GM23248 (cell line): ENCODE measurements around the gene RAI2. TPM values are rescaled to one million over a fixed set of nuclear protein-coding genes. Genes with fewer than 3 reads are reported as not detected.

Experiments used
- DNase-seq: peaks from one replicate; pipeline ENCODE4 v3.0.0-alpha.2; 2015
- H2AFZ ChIP-seq: fragments of 200-600 bp; sonication (generic); 2 replicates; pipeline ENCODE4 v1.6.1; 2016; ENCODE audit warnings: antibody characterized with exemption
- H3F3A ChIP-seq: fragments of 200-600 bp; sonication (generic); 2 replicates; pipeline ENCODE4 v1.6.1; 2016; ENCODE audit warnings: mild to moderate bottlenecking, antibody characterized with exemption, mixed run types; ENCODE audit not compliant: insufficient read depth
- H3K27ac ChIP-seq: fragments of 200-600 bp; sonication (generic); 2 replicates; pipeline ENCODE4 v1.5.1; 2016; ENCODE audit warnings: mild to moderate bottlenecking
- H3K27me3 ChIP-seq: fragments of 200-600 bp; sonication (generic); replicated peaks from 2 replicates; pipeline ENCODE4 v1.6.1; 2016; ENCODE audit warnings: mild to moderate bottlenecking; ENCODE audit not compliant: insufficient read depth
- H3K36me3 ChIP-seq: fragments of 200-600 bp; sonication (generic); 2 replicates; pipeline ENCODE4 v1.6.1; 2016; ENCODE audit warnings: low read depth, mild to moderate bottlenecking
- H3K4me1 ChIP-seq: fragments of 200-600 bp; sonication (generic); 2 replicates; pipeline ENCODE4 v1.6.1; 2016; ENCODE audit warnings: mild to moderate bottlenecking; ENCODE audit not compliant: insufficient read depth
- H3K4me2 ChIP-seq: fragments of 200-600 bp; sonication (generic); one replicate; pipeline ENCODE4 v1.6.1; 2016; ENCODE audit warnings: mild to moderate bottlenecking; ENCODE audit not compliant: unreplicated experiment
- H3K4me3 ChIP-seq: fragments of 200-600 bp; sonication (generic); 2 replicates; pipeline ENCODE4 v1.5.1; 2016; ENCODE audit warnings: mild to moderate bottlenecking
- H3K79me2 ChIP-seq: fragments of 200-600 bp; sonication (generic); 2 replicates; pipeline ENCODE4 v1.6.1; 2016; ENCODE audit warnings: mild to moderate bottlenecking; ENCODE audit not compliant: insufficient read depth
- H3K9ac ChIP-seq: fragments of 200-600 bp; sonication (generic); 2 replicates; pipeline ENCODE4 v1.6.1; 2016; ENCODE audit warnings: mild to moderate bottlenecking
- H3K9me2 ChIP-seq: fragments of 200-600 bp; sonication (generic); 2 replicates; pipeline ENCODE4 v1.6.1; 2016; ENCODE audit warnings: mixed run types, mild to moderate bottlenecking, moderate library complexity; ENCODE audit not compliant: insufficient read depth
- H3K9me3 ChIP-seq: fragments of 200-600 bp; sonication (generic); one replicate; pipeline ENCODE4 v1.6.1; 2017; ENCODE audit warnings: low read depth
- H4K20me1 ChIP-seq: fragments of 200-600 bp; sonication (generic); 2 replicates; pipeline ENCODE4 v1.6.0; 2016; ENCODE audit not compliant: insufficient read depth
- EZH2 ChIP-seq: fragments of 200-600 bp; sonication (generic); IDR thresholded peaks from 2 replicates; pipeline ENCODE4 v1.6.1; 2018; ENCODE audit warnings: antibody characterized with exemption, mild to moderate bottlenecking; ENCODE audit not compliant: insufficient read depth, poor library complexity, severe bottlenecking
- EZH2phosphoT487 ChIP-seq: fragments of 200-600 bp; sonication (generic); IDR thresholded peaks from 2 replicates; pipeline ENCODE4 v1.6.1; 2018; ENCODE audit warnings: antibody characterized with exemption, moderate library complexity, mild to moderate bottlenecking, low read depth; ENCODE audit not compliant: insufficient read depth
- WGBS, 2 experiments: methylation state at CpG; one replicate each; pipeline ENCODE4 v1.1.6; 2015 to 2017; ENCODE audit warnings: low lambda C conversion rate in 2 of 2, low coverage in 1 of 2; ENCODE audit errors: missing lambda C conversion rate in 2 of 2; 5-methylcytosine and 5-hydroxymethylcytosine counted together
- in situ Hi-C: fragments of 300-500 bp; cut with MboI; formaldehyde crosslinking; loops from 2 replicates; pipeline ENCODE4 v1.15.0; 2020
- polyA plus RNA-seq: library from polyadenylated mRNA; unstranded; fragments of >200 nt; fragmentation: Nextera tagmentation; extraction: Ambion mirVana; gene quantifications from 2 replicates; pipeline ENCODE4 v1.2.1, GENCODE V29; 2016
- total RNA-seq: library from RNA; depleted of rRNA; stranded (reverse); fragments of >200 nt; shearing (Covaris generic); gene quantifications from 2 replicates; pipeline ENCODE4 v1.2.3, GENCODE V29; 2014

Gene RAI2
- total and polyA plus RNA-seq, 2 experiments from 2014 or later: not detected

- whole genome bisulfite sequencing, 2 experiments: 53 to 86% methylated on average over 1 of the region's 1 CpG
Measured at GRCh38 chrX:17829566-17829965, 31.5 kb downstream of the RAI2 start.

DNA sequence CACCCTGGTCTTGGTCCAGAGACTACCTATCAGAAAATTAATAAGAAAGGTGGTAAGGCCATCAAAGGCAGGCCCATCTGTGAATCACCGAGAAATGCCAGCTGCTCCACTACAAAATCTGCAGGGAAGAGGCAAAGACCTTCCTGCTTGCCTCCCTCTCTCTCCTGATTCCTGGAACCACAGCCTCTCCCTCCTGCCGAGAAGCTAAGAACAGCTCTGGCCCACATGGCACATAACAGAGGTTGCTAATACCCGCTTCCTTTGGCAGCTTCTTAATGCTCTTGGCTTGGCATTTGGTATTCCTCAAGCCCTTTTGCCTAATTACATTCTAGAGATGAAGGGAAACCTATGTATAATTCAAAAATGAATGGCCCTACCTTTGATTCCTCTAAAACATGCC lies 32.9 kb downstream of the RAI2 start:
- H3K9me2 ChIP-seq: no peaks in the 10 kb centered on the region
- H3K9ac ChIP-seq: no peak overlapping the region
- no peak for TF ChIP-seq EZH2
- TF ChIP-seq EZH2phosphoT487: no peak
- no peak overlapping the region for H2AFZ ChIP-seq
- H3K9me3 ChIP-seq: no peaks in the 10 kb centered on the region
- WGBS, 2 experiments: 7 to 20% methylated on average over 3 of the region's 3 CpGs
- H3K4me1 ChIP-seq: no peaks in the 10 kb centered on the region
- no peak for DNase-seq
- no peak overlapping the region for H3K4me3 ChIP-seq
- in situ Hi-C loops: no loop called here
- H3K36me3 ChIP-seq: no peaks in the 10 kb centered on the region
- no peak overlapping the region for H3K4me2 ChIP-seq
- no peaks in the 10 kb centered on the region for H3K27me3 ChIP-seq
- no peaks in the 10 kb centered on the region for H4K20me1 ChIP-seq
- H3F3A ChIP-seq: no peaks in the 10 kb centered on the region
- no peak overlapping the region for H3K27ac ChIP-seq
- no peaks in the 10 kb centered on the region for H3K79me2 ChIP-seq

More at GRCh38 chrX:17829566-17829965, 31.5 kb downstream of the RAI2 start:
- no peaks in the 10 kb centered on the region for H3K4me1 ChIP-seq
- no peaks in the 10 kb centered on the region for H4K20me1 ChIP-seq
- no peak for DNase-seq
- no peaks in the 10 kb centered on the region for H3F3A ChIP-seq
- H3K9me3 ChIP-seq: no peaks in the 10 kb centered on the region
- H3K9ac ChIP-seq: no peak overlapping the region
- H3K36me3 ChIP-seq: no peaks in the 10 kb centered on the region
- H3K4me2 ChIP-seq: no peak overlapping the region
- H3K9me2 ChIP-seq: no peaks in the 10 kb centered on the region
- H2AFZ ChIP-seq: no peak overlapping the region
- no peaks in the 10 kb centered on the region for H3K27me3 ChIP-seq
- no peaks in the 10 kb centered on the region for H3K79me2 ChIP-seq
- no peak for TF ChIP-seq EZH2
- no peak for TF ChIP-seq EZH2phosphoT487
- no peak overlapping the region for H3K27ac ChIP-seq
- in situ Hi-C loops: no loop called here
- H3K4me3 ChIP-seq: no peak overlapping the region

DNA sequence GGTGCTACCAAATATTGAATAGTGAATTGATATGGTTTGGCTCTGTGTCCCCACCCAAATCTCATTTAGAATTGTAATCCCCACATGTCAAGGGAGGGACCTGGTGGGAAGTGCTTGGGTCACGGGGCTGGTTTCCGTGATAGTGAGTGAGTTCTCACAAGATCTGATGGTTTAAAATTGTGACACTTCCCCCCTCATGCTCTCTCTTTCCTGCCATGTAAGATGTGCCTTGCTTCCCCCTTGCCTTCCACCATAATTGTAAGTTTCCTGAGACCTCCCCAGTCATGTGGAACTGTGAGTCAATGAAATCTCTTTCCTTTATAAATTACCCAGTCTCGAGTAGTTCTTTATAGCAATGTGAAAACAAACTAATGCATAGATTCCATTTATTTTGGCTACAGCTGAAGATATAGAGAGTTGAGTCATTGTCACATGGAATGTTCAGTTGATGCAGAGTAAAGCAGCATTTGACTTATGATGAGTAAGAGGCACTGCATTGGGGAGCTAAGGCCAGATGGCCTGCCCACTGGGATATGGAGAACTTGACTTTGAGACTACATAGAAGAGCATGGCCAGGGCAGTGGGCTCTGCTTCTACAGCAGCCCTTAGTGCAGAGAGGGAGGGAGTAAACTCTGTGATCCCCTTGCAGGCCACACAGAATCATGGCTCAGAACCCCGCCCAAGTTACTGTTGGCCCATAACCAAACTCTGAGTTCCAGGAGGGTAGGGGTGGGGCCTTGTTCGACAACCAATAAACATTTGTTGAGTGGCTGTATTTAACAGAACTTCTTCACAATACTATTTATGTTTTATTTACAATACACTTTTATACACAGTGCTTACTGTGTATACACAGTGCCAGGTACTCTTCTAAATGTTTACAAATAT lies 34.2 kb downstream of the RAI2 start:
- DNase-seq: peak; percentile 10
- no peak overlapping the region for H2AFZ ChIP-seq
- H3K36me3 ChIP-seq: no peaks in the 10 kb centered on the region
- no peaks in the 10 kb centered on the region for H3K4me1 ChIP-seq
- H3K27me3 ChIP-seq: no peaks in the 10 kb centered on the region
- H3K9me2 ChIP-seq: no peaks in the 10 kb centered on the region
- no peaks in the 10 kb centered on the region for H4K20me1 ChIP-seq
- H3K4me2 ChIP-seq: no peak overlapping the region
- H3K4me3 ChIP-seq: no peak overlapping the region
- WGBS, 2 experiments: 24 to 40% methylated on average over 5 of the region's 5 CpGs
- no peak overlapping the region for H3K27ac ChIP-seq
- no peaks in the 10 kb centered on the region for H3K9me3 ChIP-seq
- TF ChIP-seq EZH2 (no peak), EZH2phosphoT487 (no peak)
- H3F3A ChIP-seq: no peaks in the 10 kb centered on the region
- in situ Hi-C loops: no loop called here
- H3K9ac ChIP-seq: no peak overlapping the region
- no peaks in the 10 kb centered on the region for H3K79me2 ChIP-seq

- no peaks in the 10 kb centered on the region for H3K79me2 ChIP-seq
- no peak overlapping the region for H3K4me2 ChIP-seq
Measured at GRCh38 chrX:17824980-17825379, 36.1 kb downstream of the RAI2 start.

More at GRCh38 chrX:17824980-17825379, 36.1 kb downstream of the RAI2 start:
- no peak overlapping the region for H3K4me3 ChIP-seq
- H3K36me3 ChIP-seq: no peaks in the 10 kb centered on the region
- no peak for DNase-seq
- H2AFZ ChIP-seq: no peak overlapping the region
- in situ Hi-C loops: no loop called here
- H3K9me3 ChIP-seq: no peaks in the 10 kb centered on the region
- H3K9me2 ChIP-seq: no peaks in the 10 kb centered on the region
- no peaks in the 10 kb centered on the region for H3F3A ChIP-seq
- H3K4me1 ChIP-seq: no peaks in the 10 kb centered on the region
- no peak for TF ChIP-seq EZH2
- no peak for TF ChIP-seq EZH2phosphoT487
- no peak overlapping the region for H3K9ac ChIP-seq
- no peaks in the 10 kb centered on the region for H4K20me1 ChIP-seq
- no peaks in the 10 kb centered on the region for H3K27me3 ChIP-seq
- no peak overlapping the region for H3K27ac ChIP-seq
- WGBS, 2 experiments: 47 to 54% methylated on average over 4 of the region's 4 CpGs
